NCI-H146 treated with DMSO at 0.1 percent for 48 hours (cell line): Measurements from ENCODE around the gene WDR46.
A peak's percentile ranks its signal among the peaks of the same experiment; 100 is the strongest.
"Not testable (repeated sequence)": the region's sequence is repeated elsewhere in the genome, so short reads cannot be mapped to it uniquely, and the experiment has no call there.

ENCODE experiments used
- DNase-seq: peaks from one replicate; lab custom pipeline; 2025; ENCODE audit not compliant: unreplicated experiment; lab: John Stamatoyannopoulos, UW

The WDR46 gene

GRCh38 chr6:33271468-33272274 is 17.4 kb downstream of the WDR46 start, which contains the start of the genes RPS18 and VPS52:
Gene RPS18, plus strand, starts transcription at chr6:33272075. Its CDS starts 45 bp downstream, at chr6:33272120.
Gene VPS52, minus strand, starts transcription at chr6:33271876. Its CDS starts 201 bp downstream, at chr6:33271675.
- DNase-seq: peak; percentile 98

GRCh38 chr6:33271117-33271467 is 17.9 kb downstream of the WDR46 start:
- no peak for DNase-seq

GRCh38 chr6:33264015-33264414 is 25.0 kb downstream of the WDR46 start:
- DNase-seq: no peak

GRCh38 chr6:33262490-33262889 is 26.5 kb downstream of the WDR46 start:
- DNase-seq: not testable (repeated sequence)

- DNase-seq: no peak
Measured at GRCh38 chr6:33259032-33259431, 30.0 kb downstream of the WDR46 start.

- no peak for DNase-seq
Measured at GRCh38 chr6:33254591-33254990, 34.4 kb downstream of the WDR46 start.

- DNase-seq: no peak
Measured at GRCh38 chr6:33252759-33253158, 36.3 kb downstream of the WDR46 start.

- DNase-seq: no peak
Measured at GRCh38 chr6:33251395-33252012, 37.5 kb downstream of the WDR46 start.

- no peak for DNase-seq
Measured at GRCh38 chr6:33250731-33251130, 38.3 kb downstream of the WDR46 start.

- no peak for DNase-seq
Measured at GRCh38 chr6:33249732-33250630, 39.1 kb downstream of the WDR46 start.

- DNase-seq: peak; percentile 97
Measured at GRCh38 chr6:33248932-33249731, 39.9 kb downstream of the WDR46 start.

GRCh38 chr6:33248643-33248931 is 40.5 kb downstream of the WDR46 start:
- DNase-seq: peak; percentile 56

GRCh38 chr6:33247977-33248642 is 40.9 kb downstream of the WDR46 start:
- peak; percentile 65 for DNase-seq

- DNase-seq: no peak
Measured at GRCh38 chr6:33243476-33243875, 45.6 kb downstream of the WDR46 start.

- no peak for DNase-seq
Measured at GRCh38 chr6:33241968-33242367, 47.1 kb downstream of the WDR46 start.

- no peak for DNase-seq
Measured at GRCh38 chr6:33237741-33238140, 51.3 kb downstream of the WDR46 start.

- no peak for DNase-seq
Measured at GRCh38 chr6:33236852-33237251, 52.2 kb downstream of the WDR46 start.

- no peak for DNase-seq
Measured at GRCh38 chr6:33236328-33236727, 52.7 kb downstream of the WDR46 start.

GRCh38 chr6:33235221-33235634 is 53.8 kb downstream of the WDR46 start:
- DNase-seq: no peak
